NCI-H82 treated with DMSO at 0.1 percent for 48 hours (cell line): ENCODE measurements around the gene MYBPC3.

ENCODE experiments used
- DNase-seq: peaks from one replicate; lab custom pipeline; 2025; ENCODE audit not compliant: unreplicated experiment; lab: John Stamatoyannopoulos, UW

Gene MYBPC3

GRCh38 chr11:47387944-47388696, 35.6 kb upstream of the MYBPC3 start:
- DNase-seq: no peak

- no peak for DNase-seq
Measured at GRCh38 chr11:47384498-47384897, 32.0 kb upstream of the MYBPC3 start.

GRCh38 chr11:47383071-47383470, 30.6 kb upstream of the MYBPC3 start:
- DNase-seq: no peak

GRCh38 chr11:47380078-47380477, 27.6 kb upstream of the MYBPC3 start:
- no peak for DNase-seq

DNA sequence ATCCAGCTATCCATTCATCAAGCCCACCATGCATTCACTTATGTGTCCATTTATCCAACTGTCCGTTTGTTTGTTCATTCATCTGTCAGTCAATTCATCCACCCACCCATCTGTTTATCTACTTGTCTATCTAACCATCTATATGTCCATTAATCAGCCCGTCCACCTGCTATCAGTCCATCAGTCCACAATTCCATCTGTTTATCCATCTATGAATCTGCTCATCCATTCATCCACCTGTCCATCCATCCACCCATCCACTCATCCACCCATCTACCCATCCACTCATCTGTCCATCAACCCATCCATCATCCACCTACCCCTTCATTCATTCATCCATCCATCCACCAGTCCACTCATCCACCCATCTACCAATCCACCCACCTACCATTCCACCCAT, 26.8 kb upstream of the MYBPC3 start:
- DNase-seq: no peak

GRCh38 chr11:47378836-47379170, 26.3 kb upstream of the MYBPC3 start:
- no peak for DNase-seq

GRCh38 chr11:47378010-47378835, 25.7 kb upstream of the MYBPC3 start, which contains the start of gene SPI1:
Gene SPI1, minus strand, starts transcription at chr11:47378547. Its CDS starts 194 bp downstream, at chr11:47378353.
- no peak for DNase-seq

DNA sequence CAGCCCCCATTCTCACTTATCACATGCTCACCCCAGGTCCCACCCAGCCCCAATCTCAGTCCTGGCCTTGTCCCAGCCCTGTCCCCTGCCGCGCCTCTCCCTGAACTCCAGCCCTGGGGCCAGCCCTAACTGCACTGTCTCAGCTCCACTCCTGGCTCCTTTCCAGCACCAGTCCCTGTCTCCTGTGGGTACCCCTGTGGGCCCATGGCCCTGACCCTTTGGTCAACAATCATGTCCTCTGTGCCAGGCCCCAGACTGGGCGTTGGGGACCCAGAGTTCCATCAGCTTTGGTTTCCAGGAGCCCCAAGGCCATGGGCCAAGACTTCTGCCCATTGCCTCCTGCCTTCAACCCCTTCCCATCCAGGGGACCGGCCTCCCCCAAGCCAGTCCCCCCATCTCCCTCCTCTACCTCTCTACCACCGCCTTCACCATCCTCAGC, 25.1 kb upstream of the MYBPC3 start:
- no peak for DNase-seq

- DNase-seq: no peak
Measured at GRCh38 chr11:47376525-47377371, 24.2 kb upstream of the MYBPC3 start.

GRCh38 chr11:47376107-47376524, 23.6 kb upstream of the MYBPC3 start:
- no peak for DNase-seq

DNA sequence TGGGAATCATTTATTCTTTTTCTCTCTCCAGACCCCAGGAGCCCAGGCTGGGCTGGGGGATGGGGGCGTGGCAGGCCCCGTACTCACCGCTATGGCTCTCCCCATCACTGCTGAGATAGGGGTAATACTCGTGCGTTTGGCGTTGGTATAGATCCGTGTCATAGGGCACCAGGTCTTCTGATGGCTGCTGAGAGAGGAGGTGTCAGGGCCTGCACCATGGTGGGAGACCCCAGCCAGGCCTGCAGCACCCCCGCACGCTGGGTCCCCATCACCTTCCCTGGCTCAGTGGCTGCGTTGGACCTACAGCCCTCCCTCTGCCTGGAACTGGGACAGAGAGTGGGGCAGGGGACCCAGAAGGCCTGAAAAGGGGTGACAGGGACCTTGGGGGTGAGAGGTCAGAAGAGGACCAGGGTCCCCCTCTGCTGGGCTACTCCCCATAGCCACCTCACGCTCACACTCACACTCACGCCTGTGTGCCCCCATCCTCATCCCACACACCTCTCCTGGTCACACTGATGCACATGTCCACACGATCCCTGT, 23.1 kb upstream of the MYBPC3 start:
- no peak for DNase-seq

DNA sequence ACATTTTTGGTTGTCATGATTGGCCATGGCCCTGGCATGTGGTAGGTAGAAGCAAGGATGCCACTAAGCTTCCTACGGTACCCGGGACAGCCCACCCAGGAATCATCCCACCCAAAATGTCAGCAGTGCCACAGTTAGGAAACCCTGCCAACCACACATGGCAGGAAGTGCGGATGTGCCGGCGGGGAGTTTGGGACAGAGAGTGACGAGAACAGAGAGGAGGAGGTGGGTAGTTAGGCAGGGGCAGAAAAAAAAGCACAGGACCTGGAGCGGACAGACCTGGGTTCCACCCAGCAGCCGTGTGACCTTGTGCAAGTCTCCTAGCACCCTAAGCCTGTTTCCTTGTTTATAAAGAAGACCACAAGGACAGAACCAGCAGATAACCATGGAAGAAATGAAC, 22.5 kb upstream of the MYBPC3 start:
- no peak for DNase-seq

DNA sequence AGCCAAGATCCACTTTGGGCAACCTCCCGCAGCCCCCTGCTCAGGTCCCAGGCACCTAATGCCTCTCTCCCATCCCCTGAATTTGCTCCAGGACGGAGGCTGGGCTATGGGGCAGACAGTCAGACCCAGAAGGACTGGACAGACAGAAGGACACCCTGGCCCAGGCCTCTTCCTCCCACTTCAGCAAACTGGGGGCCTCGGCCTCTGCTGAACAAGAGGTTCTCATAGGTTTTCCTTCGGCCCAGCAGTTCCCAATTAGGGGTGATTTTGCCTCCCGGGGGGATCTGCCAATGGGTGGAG, 22.2 kb upstream of the MYBPC3 start:
- no peak for DNase-seq

GRCh38 chr11:47373876-47374719, 21.6 kb upstream of the MYBPC3 start:
- DNase-seq: peak; percentile 14

GRCh38 chr11:47372422-47372821, 19.9 kb upstream of the MYBPC3 start:
- no peak for DNase-seq

GRCh38 chr11:47369676-47370075, 17.2 kb upstream of the MYBPC3 start:
- no peak for DNase-seq

DNA sequence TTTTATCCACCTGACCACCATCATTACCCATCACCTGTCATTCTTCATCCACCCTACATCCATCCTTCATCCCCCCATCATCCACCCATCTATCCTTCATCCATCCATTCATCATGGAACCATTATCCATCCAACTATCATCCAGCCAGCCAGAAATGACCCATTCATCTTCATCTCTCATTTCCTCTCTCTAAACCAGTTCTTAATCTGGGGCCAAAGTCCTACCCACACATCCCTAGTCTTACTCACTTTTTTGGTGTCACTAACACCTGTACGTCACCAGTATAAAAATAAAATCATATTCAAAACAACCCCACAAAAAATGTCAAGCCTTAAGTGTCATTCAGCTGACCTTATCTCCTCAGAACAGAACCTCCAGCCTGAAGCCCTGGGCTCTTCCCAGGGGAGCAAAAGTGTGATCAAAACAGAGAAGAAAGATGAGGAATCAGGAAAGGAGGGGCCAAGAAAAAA, 13.6 kb upstream of the MYBPC3 start:
- DNase-seq: no peak

DNA sequence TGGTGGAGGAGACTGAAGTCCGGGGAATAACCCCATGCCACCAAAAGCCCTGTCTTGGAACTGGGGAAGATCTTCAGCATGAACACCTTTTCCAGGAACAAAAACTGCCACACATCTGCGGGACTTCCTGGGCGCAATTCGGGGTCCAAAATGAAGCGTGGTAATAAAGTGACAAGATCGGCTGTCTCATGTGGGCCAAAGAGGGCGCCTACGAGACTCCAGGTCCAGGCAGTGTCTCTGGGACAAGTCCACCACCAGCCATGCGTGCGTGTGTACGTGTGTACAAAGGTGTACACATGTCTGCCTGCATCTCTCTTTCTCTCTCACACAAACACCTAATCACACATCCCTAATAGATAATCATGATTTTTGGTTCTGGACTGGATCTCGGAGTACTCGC, 8.9 kb upstream of the MYBPC3 start:
- DNase-seq: no peak

DNA sequence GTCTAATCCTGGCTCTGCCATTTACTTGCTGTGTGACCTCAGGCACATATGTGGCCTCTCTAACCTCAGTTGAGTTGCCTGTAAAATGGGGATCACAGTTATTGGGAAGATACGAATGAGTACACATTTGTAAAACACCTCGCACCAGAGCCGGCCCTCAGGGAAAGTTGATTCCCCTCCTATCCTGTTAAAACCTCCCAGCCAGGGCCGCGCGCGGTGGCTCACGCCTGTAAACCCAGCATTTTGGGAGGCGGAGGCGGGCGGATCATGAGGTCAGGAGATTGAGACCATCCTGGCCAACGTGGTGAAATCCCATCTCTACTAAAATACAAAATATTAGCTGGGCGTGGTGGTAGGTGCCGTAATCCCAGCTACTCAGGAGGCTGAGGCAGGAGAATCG, 7.8 kb upstream of the MYBPC3 start:
- no peak for DNase-seq

- no peak for DNase-seq
Measured at GRCh38 chr11:47359586-47359985, 7.1 kb upstream of the MYBPC3 start.
